ENCODE measurements around the gene GABRP.

DNA sequence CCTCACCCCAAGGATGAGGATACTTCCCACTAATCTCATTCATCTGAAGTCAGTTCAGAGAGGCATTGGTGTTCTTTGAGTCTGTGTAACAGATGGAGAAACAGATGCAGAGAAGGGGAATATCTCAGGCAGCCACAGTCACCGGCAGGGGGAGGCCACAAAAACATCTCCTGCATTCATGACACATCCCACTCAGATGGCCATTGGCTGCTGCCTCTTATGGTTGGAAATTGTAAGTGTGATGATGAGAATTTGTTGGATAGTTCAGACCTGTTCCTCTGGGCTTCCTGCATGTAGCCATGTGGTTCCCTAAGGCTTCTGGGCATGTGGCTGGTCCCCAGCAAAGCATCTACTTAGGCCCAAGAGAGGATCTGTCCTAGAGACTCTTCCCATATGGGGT lies 45.9 kb upstream of the GABRP start:
- TF ChIP-seq, protein P1, sequence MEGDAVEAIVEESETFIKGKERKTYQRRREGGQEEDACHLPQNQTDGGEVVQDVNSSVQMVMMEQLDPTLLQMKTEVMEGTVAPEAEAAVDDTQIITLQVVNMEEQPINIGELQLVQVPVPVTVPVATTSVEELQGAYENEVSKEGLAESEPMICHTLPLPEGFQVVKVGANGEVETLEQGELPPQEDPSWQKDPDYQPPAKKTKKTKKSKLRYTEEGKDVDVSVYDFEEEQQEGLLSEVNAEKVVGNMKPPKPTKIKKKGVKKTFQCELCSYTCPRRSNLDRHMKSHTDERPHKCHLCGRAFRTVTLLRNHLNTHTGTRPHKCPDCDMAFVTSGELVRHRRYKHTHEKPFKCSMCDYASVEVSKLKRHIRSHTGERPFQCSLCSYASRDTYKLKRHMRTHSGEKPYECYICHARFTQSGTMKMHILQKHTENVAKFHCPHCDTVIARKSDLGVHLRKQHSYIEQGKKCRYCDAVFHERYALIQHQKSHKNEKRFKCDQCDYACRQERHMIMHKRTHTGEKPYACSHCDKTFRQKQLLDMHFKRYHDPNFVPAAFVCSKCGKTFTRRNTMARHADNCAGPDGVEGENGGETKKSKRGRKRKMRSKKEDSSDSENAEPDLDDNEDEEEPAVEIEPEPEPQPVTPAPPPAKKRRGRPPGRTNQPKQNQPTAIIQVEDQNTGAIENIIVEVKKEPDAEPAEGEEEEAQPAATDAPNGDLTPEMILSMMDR (conservative IDR thresholded peaks at IDR 0.05; ENCODE audit: low read length), result no peak
- TF ChIP-seq EZH2phosphoT487 (IDR thresholded peaks at IDR 0.05; ENCODE audit: borderline replicate concordance, low read depth, low read length), result no peak
